Myocyte (in vitro differentiated cells): ENCODE results near the gene ISCU. TPM values are rescaled to one million over a fixed set of nuclear protein-coding genes. Genes with fewer than 3 reads are reported as not detected.

Experiments used
- DNase-seq: peaks from one replicate; pipeline ENCODE4 v3.0.0-alpha.2; 2012; ENCODE audit warnings: low read depth
- polyA plus RNA-seq: library from polyadenylated mRNA; unstranded; fragments of >200 nt; gene quantifications from one replicate; pipeline ENCODE4 v1.2.1, GENCODE V29; 2012; ENCODE audit warnings: missing spikeins
- total RNA-seq: library from RNA; depleted of rRNA; stranded (reverse); fragments of >200 nt; gene quantifications from 2 replicates; pipeline ENCODE4 v1.2.3, GENCODE V29; 2014

ISCU gene
- total RNA-seq: 129 and 149 TPM in 2 replicates
- polyA plus RNA-seq: 188 TPM

- peak; percentile 97 for DNase-seq
Measured at GRCh38 chr12:108562348-108563135, at the start of gene ISCU. ISCU (plus strand) TSS chr12:108562596; CDS start chr12:108562623, 27 bp downstream.

GRCh38 chr12:108514468-108514972, 47.9 kb upstream of the ISCU start:
- no peak for DNase-seq

GRCh38 chr12:108514973-108515814, 47.2 kb upstream of the ISCU start, which contains the start of gene FICD:
FICD (plus strand) TSS chr12:108515277; CDS start chr12:108516973, 1,696 bp downstream.
- DNase-seq: peak; percentile 99

- DNase-seq: no peak
Measured at GRCh38 chr12:108515916-108516315, 46.5 kb upstream of the ISCU start.

- no peak for DNase-seq
Measured at GRCh38 chr12:108516511-108517275, 45.7 kb upstream of the ISCU start.

- DNase-seq: no peak
Measured at GRCh38 chr12:108517288-108518100, 44.9 kb upstream of the ISCU start.

- no peak for DNase-seq
Measured at GRCh38 chr12:108518101-108518715, 44.2 kb upstream of the ISCU start.

GRCh38 chr12:108518716-108519496, 43.5 kb upstream of the ISCU start:
- no peak for DNase-seq

- DNase-seq: no peak
Measured at GRCh38 chr12:108519558-108519957, 42.8 kb upstream of the ISCU start.

GRCh38 chr12:108523365-108523764, 39.0 kb upstream of the ISCU start:
- DNase-seq: no peak

GRCh38 chr12:108525681-108526080, 36.7 kb upstream of the ISCU start:
- DNase-seq: no peak

- peak; percentile 57 for DNase-seq
Measured at GRCh38 chr12:108526482-108527165, 35.8 kb upstream of the ISCU start.

GRCh38 chr12:108527166-108527496, 35.3 kb upstream of the ISCU start:
- no peak for DNase-seq

- no peak for DNase-seq
Measured at GRCh38 chr12:108530161-108530560, 32.2 kb upstream of the ISCU start.

GRCh38 chr12:108531929-108532848, 30.2 kb upstream of the ISCU start:
- DNase-seq: peak; percentile 39

- DNase-seq: no peak
Measured at GRCh38 chr12:108538146-108538545, 24.2 kb upstream of the ISCU start.

- DNase-seq: no peak
Measured at GRCh38 chr12:108538616-108539195, 23.7 kb upstream of the ISCU start.
